HS-5 (cell line): Measurements from ENCODE around the gene GPR176.
"Not testable (repeated sequence)": the region's sequence is repeated elsewhere in the genome, so short reads cannot be mapped to it uniquely, and the experiment has no call there.

Experiments used
- DNase-seq: peaks from one replicate; pipeline ENCODE4 v3.0.0-alpha.2; 2012; ENCODE audit warnings: low read depth

Gene GPR176

DNA sequence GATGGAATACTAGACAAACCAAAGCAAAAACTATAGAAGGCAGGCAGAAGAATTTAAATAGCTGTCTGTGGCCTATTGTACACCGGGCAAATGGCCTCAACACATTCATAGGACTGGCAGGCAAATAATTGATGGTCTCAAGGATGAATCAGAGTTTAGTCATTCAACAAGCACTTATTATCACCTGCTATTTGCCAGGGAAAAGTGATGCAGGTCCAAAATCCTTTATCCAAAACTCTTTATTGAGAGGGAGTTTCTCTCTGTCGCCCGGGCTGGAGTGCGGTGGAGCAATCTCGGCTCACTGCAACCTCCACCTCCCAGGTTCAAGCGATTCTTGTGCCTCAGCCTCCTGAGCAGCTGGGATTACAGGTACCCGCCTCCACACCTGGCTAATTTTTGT, 16.1 kb upstream of the GPR176 start:
- DNase-seq = no peak

DNA sequence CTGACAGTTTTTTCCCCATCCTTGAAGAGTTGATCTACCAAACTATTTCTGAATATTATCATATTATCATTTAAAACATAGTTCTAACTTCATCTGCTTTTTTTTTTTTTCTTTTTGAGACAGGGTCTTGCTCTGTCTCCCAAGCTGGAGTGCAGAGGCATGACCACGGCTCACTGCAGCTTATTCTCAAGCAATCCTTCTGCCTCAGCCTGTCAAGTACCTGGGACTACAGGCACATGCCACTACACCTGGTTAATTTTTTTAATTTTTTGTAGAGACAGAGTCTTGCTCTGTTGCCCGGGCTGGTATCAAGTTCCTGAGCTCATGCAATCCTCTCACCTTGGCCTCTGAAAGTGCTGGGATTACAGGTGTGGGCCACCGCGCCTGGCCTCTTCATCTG, 15.2 kb upstream of the GPR176 start:
- DNase-seq = no peak

DNA sequence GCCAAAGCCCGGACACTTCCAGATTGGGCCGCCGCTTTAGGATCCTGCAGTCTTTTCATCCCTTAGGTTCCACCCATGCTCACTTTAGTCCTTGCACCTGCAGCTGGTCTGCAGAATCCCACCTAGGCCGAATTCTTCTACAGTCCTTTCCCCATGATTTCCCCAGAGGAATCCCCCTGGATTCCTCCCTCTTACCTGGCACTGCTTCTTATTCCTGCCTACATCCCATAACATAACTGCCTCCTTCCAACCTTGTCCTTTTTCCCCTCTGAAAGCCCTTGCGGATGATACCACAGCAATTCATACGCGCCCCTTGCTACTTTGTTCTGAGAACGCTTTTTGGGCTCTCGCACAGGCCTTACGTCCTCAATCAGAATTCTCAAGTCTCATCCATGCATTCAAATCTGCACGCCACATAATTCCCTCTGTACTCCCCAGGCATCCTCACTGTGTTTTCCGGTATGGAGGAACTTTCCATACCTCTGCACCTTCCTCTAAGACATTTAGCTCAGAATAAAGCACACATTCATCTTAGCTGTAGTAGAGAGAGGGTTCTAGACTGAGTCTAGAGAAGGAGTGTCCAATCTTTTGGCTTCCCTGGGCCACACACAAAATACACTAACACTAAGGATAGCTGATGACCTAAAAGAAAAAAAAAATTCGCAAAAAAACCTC, 14.5 kb upstream of the GPR176 start:
- DNase-seq = no peak

DNA sequence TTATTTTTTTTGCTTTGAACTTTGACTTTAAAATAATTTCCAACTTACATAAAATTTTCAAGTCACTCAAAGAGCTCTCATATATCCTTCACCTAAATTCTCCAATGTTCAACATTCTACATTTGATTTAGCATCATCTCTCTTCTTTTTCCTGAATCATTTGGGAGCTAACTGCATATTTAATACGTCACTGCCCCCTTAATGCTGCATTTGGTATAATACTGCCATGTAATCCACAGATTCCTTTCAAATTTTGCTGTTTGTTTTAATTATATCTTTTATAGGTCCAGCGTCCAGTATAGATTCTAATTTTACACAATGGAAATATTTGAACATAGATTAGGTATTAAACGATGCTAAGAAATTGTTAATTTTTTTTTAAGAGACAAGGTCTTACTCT, 11.5 kb upstream of the GPR176 start:
- no peak for DNase-seq

DNA sequence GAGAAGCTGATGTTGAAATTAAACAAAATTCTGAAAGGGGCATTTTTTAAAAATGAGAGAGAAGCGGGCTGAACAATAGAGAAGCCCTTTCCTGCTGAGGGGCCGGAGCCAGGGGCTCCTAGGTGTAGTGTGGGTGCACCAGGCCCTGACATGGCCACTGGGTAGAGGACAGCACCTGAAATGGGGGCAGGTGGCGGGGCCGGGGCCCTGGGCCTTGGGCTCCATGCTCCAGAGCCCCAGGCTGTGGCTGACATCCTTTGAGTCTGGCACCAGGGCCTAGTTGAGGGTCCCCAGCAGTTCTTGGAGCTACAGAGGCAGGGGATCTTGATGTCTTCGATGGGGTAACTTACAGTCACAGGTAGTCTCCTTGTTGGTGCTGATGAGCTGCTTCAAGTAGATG, 6.5 kb upstream of the GPR176 start:
- no peak for DNase-seq

DNA sequence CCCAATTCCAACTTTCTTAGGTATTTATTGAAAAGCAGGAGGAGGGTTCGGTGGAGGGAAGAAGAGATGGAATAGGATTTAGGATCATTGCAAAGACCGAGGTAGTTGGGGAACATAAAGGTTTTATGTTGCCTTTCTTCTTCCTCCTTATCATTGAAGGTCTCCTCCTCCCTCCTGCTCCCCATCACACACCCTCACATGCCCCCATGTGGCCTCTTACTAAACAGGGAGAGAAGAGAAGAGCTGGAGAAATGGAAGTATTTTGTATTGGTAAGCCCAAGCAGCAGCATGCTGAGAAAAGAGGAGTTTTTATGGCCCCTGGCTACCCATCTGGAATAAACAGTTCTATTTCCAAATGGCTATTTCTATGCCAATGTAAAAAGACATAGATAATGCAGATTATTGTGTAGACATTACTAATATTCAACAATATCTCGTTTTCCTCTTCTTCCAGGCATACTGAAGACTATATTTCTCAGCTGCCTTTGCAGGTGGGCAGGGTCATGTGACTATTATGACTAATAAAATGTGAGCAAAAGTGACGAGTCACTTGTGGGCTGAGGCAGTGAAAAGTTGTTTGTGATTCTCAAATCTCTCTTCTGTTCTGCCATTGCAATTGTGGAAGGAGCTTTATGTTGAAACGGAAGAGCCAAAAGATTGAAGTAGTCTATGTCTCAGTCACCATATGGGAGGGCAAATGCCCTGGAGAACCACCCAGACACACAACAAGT, 5.2 kb upstream of the GPR176 start:
- no peak for DNase-seq

DNA sequence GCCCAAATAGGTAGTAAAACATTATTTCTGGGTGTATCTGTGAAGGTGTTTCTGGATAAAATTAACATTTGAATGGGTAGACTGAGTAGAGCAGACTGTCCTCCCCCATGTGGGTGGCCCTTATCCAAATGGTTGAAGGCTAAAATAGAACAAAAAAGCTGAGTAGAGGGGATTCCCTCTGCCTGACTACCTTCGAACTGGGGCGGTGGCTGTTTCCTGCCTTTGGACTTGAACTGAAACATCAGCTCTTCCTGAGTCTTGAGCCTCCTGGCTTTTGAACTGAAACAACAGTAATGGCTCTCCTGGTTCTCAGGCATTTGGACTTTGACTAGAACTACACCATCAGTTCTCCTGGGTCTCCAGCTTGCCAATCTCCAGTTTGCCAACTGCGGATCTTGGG, 4.4 kb upstream of the GPR176 start:
- no peak for DNase-seq

DNA sequence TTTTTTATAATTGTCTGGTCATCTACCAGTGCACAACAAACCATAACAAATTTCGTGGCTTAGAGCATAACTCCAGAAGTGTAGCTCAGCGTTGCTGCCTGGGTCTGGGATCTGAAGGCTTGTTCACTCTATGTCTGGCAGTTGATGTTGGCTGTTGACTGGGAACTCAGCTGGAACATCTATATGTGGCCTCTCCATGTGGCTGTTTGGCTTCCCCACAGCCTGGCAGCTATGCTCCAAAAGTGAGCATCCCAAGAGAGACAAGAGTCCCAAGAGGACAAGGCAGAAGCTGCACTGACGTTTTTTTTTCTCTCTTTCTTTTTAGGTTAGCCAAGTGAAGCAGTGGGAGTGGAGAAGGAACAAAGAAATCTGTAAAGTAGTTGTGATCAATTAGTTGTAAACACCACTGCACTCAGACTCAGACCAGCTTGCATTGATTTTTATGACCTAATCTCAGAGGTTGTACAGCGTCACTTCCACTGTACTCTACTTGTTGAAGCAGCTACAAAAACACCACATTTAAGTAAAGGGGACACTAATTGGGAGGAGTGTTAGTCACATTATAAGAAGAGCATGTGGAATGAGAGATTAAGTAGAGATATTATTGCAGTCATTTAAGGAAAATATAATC, 2.5 kb upstream of the GPR176 start:
- DNase-seq = no peak

DNA sequence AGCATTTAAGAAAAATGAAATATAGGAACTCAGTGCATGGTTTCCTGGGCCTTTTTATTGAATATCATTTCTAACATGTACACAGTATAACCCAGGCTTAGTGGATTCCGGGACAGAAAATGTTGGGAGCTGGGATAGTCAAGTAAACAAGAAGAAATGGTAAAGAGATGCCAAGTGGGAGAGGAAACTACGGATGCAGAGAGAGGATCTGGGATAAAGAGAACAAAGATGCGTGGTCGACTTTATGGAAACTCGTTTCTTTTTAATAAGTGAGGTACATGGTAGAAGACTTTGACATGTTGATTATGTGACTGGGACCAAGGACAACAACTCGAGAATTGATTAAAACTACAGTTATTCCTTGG, 1.2 kb upstream of the GPR176 start:
- DNase-seq = no peak

DNA sequence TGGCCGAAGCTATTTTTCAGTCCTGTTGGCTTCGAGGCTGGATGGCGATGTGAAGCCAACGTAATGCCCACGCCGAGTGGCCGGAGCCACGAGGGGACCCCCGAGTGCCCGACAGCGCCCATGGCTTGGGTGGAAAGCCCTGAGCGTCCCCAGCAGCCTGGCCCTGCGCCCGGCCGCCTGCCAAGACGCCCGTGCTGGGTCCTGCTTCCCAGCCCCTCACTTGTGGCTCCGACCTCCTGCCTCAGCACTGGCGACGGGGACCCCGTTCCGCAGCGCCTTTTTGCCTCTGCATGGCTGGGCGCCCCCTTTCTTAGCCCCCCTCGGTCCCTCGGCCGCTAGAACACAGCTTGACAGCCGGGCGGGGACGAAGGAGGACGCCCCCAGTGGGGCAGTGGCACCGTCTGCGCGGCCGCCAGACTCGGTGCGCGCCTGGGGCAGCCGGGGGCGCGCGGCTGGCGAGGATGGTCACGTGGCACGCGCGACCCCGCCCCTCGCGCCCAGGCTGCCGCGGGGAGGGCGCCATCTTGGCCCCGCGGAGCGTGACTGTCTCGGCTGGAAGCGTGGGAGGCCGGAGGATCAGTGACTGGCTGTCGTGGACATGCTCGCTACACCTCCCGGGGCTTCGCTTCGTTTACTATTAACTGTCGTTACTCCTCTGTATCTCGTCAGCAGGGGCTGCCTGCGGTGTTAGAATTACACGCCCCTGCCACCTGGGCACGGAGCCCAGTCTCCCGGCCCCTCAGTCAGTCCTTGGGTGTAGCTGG, 626 bp upstream of the GPR176 start:
- no peak for DNase-seq

DNA sequence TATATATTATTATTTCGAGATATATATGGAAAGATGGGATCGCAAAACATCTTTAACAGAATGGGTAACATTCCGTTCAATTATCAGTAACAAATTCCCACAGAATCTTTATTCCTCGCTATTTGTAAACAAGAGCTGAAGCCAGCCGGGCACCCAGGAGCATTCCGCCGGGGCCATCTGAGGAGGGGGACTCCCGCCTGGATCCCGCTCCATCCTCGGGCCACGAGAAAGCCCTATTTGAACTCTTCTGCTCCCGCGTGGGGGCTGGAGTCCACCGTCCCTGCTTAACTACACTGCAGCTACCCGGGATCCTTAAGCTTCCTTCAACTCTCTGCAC, 687 bp downstream of the GPR176 start:
- no peak for DNase-seq

DNA sequence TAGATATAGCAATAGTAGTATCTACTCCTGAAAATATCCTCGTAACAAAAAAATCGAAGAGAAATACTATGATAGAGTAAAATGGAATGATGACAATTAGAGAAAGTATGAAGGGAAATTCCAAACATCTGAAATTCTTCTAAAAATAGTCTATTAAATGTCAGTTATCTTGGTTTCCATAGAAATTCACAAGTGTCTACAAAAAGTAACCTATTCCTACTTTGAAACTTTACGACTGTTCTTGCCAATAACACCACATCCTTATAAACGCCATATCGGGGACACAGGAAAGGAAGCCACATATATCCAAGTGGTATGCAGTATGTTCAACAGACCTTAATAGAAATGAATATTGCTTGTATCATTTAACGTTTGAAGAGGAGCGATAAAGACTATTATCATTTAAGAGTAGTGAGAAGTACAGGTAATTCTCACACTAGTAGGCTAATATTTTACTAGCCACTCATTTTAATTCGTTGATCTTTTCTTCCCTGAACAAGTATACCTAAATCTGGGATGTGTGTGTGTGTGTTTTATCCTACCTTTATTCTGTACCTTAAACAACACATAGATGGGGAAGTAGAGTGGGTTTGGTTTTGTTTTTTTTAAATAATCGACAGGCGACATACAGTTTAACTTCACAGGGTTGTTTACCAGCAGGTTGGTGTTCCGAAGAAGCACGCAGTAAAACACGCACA, 1.2 kb downstream of the GPR176 start:
- DNase-seq = peak; percentile 90

DNA sequence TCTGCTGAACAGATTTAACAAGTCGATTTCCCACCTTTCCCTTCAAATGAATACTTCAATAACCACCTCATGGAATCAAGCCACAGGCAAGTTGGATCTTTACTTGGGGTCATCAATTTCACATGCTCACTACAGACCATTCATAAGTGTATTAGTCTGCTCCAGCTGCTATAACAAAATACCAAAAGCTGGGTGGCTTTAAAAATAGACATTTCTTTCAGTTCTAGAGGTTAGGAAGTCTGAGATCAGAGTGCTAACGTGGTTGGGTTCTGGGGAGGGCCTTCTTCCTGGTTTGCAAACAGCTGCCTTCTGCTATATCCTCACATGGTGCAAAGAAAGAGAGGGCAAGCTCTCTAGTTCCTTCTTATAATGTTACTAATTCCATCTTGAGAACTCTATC, 5.1 kb downstream of the GPR176 start:
- no peak for DNase-seq

DNA sequence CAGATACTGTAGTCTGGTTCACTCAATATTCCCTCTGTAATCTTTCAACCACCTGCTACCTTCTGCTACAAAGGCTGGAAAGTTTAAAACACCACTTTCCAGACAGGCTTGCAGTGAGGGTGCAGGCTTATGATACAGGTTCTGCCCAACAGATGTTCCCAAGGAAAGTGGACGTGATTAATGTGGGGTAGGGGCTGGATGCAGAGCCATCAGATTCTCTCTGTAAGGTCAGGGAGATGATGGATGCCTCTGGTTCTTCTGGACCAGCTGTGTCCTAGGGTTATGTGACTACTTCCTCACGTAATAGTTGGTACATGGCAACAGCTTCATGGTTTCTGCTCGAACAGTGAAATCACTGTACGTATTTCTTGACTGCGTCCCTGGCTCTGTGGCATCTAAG, 11.1 kb downstream of the GPR176 start:
- no peak for DNase-seq

DNA sequence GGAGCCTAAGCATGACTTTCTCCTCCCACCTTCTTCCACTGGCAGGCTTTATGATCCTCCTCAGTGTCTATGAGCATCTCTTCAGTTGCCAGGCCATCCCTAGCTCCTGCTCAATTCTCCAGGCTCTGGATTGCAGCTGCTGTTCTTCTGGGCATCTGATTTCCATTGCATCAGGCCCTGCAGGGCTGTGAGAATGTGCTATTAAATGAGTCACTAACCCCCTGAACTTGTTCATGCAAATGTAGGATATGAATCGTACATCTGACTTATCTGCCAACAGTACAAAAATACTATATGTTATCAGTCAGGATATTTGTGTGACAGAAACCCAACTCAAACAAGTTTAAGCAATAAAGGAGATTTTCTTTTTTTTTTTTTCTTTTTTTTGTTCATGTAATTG, 11.9 kb downstream of the GPR176 start:
- peak; percentile 87 for DNase-seq

DNA sequence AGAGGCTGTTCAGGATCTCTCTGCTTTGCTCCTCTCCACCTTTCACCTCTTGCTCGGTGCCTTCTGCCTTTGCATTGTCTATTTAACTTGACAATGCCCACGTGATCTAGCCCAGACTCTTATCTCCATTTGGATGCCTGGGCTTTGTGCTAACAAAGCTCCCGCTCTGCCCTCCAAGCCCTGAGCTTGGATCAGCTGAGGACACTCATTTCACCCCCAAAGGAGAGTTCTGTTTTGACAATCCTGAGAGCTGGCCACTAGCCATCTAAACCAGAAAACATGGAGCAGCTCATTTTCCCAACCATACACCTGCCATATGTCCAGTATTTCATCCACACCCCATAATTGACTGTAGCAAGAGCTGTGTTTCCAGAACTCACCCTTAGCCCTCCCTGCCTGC, 12.8 kb downstream of the GPR176 start:
- no peak for DNase-seq

DNA sequence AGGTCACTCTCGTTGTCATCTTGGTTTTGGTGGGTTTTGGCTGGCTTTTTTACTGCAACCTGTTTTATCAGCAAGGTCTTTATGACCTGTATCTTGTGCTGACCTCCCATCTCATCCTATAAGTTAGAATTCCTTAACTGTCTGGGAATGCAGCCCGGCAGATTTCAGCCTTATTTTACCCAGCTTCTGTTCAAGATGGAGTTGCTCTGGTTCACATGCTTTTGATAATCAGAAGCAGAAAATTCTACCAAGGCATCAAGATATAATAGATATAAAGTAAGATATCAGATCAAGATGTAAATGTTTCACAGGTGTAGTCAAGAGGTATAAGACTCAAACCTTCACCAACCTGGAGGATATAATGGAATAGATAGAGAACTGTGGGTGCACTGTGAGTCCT, 16.0 kb downstream of the GPR176 start:
- DNase-seq = no peak

DNA sequence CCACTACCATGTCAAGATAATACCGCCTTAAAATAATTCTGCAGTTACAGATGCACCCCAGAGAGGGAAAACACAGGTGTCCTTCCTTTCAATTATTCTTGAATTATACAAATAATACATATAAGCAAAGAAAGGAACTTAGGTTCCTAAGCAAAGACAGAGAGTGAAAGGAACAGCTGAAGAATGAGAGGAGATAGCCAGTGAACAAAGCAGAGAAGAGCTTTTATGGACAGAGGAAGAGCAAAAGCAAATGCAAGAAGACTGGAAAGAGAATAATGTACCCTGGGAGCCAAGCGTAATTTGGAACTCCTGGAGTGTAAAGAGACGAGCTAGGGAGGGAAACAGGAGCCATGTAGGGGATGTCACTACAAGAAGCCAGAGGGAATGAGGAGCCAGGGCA, 21.7 kb downstream of the GPR176 start:
- no peak for DNase-seq

DNA sequence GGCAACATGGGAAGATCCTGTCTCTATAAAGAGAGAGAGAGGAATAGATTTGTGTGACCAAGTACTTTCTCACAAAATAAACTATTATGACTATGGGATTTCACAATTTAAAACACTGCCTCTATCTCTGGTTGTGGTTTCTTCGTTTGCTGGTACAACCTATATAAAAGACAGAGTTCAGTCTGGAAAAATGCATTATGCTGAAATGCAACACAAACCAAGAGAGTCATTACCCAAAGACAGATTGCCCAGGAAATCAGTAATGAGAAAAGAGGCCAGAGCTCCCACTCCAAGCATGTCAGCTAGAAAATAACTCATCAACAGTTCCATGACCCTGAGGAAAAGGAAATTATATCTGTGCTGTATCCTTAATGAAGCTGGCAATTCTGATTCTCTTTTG, 23.2 kb downstream of the GPR176 start:
- DNase-seq = no peak

DNA sequence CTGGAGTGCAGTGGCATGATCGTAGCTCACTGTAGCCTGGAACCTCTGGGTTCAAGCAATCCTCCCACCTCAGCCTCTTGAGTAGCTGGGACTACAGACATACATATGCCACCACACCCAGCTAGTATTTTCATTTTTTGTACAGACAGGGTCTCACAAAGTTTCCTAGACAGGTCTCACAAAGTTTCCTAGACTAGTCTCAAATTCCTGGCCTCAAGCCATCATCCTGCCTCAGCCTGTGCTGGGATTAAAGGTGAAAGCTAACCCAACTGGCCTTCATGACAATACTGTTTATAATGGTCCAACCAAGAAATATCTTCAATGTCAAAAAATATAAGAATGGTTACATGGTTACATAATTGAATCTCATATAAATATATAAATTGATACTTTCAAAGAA, 24.0 kb downstream of the GPR176 start:
- no peak for DNase-seq

DNA sequence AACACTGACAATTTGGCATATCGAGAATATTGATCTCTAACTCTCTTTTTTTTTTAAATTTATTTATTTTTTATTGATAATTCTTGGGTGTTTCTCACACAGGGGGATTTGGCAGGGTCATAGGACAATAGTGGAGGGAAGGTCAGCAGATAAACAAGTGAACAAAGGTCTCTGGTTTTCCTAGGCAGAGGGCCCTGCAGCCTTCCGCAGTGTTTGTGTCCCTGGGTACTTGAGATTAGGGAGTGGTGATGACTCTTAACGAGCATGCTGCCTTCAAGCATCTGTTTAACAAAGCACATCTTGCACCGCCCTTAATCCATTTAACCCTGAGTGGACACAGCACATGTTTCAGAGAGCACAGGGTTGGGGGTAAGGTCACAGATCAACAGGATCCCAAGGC, 27.0 kb downstream of the GPR176 start:
- DNase-seq = not testable (repeated sequence)

DNA sequence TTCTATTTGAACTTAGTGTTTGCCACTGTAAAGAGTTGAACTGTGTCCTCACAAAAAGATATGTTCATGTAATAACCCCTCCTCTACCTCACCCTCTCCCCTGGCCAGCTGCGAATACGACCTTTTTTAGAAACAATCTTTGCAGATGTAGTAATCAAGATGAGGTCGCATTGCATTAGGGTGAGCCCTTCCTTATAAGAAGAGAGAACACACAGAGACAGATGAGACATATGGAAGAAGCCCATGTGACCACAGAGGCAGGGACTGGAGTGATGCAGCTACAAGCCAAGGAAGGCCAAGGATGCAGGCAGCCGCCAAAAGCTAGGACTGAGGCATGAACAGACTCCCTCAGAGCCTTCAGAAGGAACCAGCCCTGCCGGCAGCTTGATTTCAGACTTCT, 27.6 kb downstream of the GPR176 start:
- no peak for DNase-seq
